ENCODE results near the gene C3orf20. TPM values are rescaled to one million over a fixed set of nuclear protein-coding genes. Genes with fewer than 3 reads are reported as not detected.

Gene C3orf20
- total and polyA plus RNA-seq, 9 of the 15 experiments (the other 6 are each of a cell fraction or from before 2014, with no cell fraction given), result 0.04 TPM; not detected in 8

GRCh38 chr3:14780927-14781507 is 106.1 kb downstream of the C3orf20 start (continued):
- no peak for TF ChIP-seq ZNF184 (CRISPR knock-in tag; IDR thresholded peaks at IDR 0.05)
- no peak for TF ChIP-seq HES1 (IDR thresholded peaks at IDR 0.05; ENCODE audit: low read depth)
- TF ChIP-seq NR4A1 (CRISPR knock-in tag; IDR thresholded peaks at IDR 0.05), result no peak
- TF ChIP-seq NR4A1 (tag; IDR thresholded peaks at IDR 0.05), result no peak
- TF ChIP-seq XRCC3 (IDR thresholded peaks at IDR 0.05), result no peak
- no peak for TF ChIP-seq ASH1L (IDR thresholded peaks at IDR 0.05; ENCODE audit: borderline replicate concordance, low read depth, partially characterized antibody)
- TF ChIP-seq SP1 (CRISPR knock-in tag; IDR thresholded peaks at IDR 0.05), result no peak
- no peak for TF ChIP-seq ZHX1 (conservative IDR thresholded peaks at IDR 0.05; ENCODE audit: low read length)
- no peak for TF ChIP-seq MITF (IDR thresholded peaks at IDR 0.05)
- no peak for TF ChIP-seq ARNT (IDR thresholded peaks at IDR 0.05)
- TF ChIP-seq ZNF121 (CRISPR knock-in tag; conservative IDR thresholded peaks at IDR 0.05), result no peak
- TF ChIP-seq RNF2 (IDR thresholded peaks at IDR 0.05), result no peak
- no peak for TF ChIP-seq ZNF143 (CRISPR knock-in tag; IDR thresholded peaks at IDR 0.05)
- TF ChIP-seq SLC30A9 (CRISPR knock-in tag; IDR thresholded peaks at IDR 0.05), result no peak
- peak; percentile 15; the same call in 1 of the 2 replicates for TF ChIP-seq HMBOX1 (IDR thresholded peaks at IDR 0.05)
- no peak for TF ChIP-seq ZNF449 (CRISPR knock-in tag; IDR thresholded peaks at IDR 0.05)
- no peak for TF ChIP-seq ZNF408 (CRISPR knock-in tag; IDR thresholded peaks at IDR 0.05; ENCODE audit: low read depth)
- TF ChIP-seq ZNF24 (IDR thresholded peaks at IDR 0.05), result no peak
- no peak for TF ChIP-seq MCM3 (IDR thresholded peaks at IDR 0.05)
- no peak for TF ChIP-seq DIDO1 (tag; IDR thresholded peaks at IDR 0.05; ENCODE audit: low read depth)
- TF ChIP-seq STAG1 (CRISPR knock-in tag; IDR thresholded peaks at IDR 0.05; ENCODE audit: borderline replicate concordance), result peak; percentile 55; the same call in 1 of the 2 replicates
- TF ChIP-seq ZNF41 (CRISPR knock-in tag; conservative IDR thresholded peaks at IDR 0.05), result no peak
- TF ChIP-seq ZNF76 (CRISPR knock-in tag; IDR thresholded peaks at IDR 0.05; ENCODE audit: borderline replicate concordance), result no peak
